DOHH2 (cell line): ENCODE data around the gene NINJ1.

Source experiments
- CTCF ChIP-seq: fragments of 200-600 bp; sonication (generic); IDR thresholded peaks from one replicate; pipeline ENCODE4 v1.5.1; 2014; ENCODE audit warnings: antibody characterized with exemption, mild to moderate bottlenecking, low read depth, low read length; ENCODE audit not compliant: poor library complexity, severe bottlenecking
- EZH2phosphoT487 ChIP-seq: fragments of 200-600 bp; sonication (generic); IDR thresholded peaks from 2 replicates; pipeline ENCODE4 v1.6.1; 2017; ENCODE audit warnings: borderline replicate concordance, mild to moderate bottlenecking, antibody characterized with exemption, low read length, moderate library complexity, mixed read lengths

- TF ChIP-seq CTCF, result no peak
- TF ChIP-seq EZH2phosphoT487, result no peak
Observed at GRCh38 chr9:93181672-93182435, 47.8 kb upstream of the NINJ1 start.
